GM21526 (cell line): Measurements from ENCODE around the gene SUMO3.
"Not testable (repeated sequence)": the region's sequence is repeated elsewhere in the genome, so short reads cannot be mapped to it uniquely, and the experiment has no call there.

Experiments
- ATAC-seq: cut with Tn5 transposase; IDR thresholded peaks from one replicate; pipeline ENCODE4 v1.9.1; 2021; ENCODE audit warnings: moderate library complexity; ENCODE audit not compliant: unreplicated experiment, low FRiP score

Gene SUMO3

GRCh38 chr21:44832516-44833255, 14.8 kb upstream of the SUMO3 start:
- ATAC-seq, result not testable (repeated sequence)

GRCh38 chr21:44831227-44831860, 13.5 kb upstream of the SUMO3 start:
- no peak for ATAC-seq

- no peak for ATAC-seq
These were observed 11.7 kb upstream of the SUMO3 start for GRCh38 chr21:44829507-44830092.

GRCh38 chr21:44828362-44829056, 10.6 kb upstream of the SUMO3 start:
- ATAC-seq, result no peak

GRCh38 chr21:44823179-44823660, 5.4 kb upstream of the SUMO3 start:
- ATAC-seq, result no peak

DNA sequence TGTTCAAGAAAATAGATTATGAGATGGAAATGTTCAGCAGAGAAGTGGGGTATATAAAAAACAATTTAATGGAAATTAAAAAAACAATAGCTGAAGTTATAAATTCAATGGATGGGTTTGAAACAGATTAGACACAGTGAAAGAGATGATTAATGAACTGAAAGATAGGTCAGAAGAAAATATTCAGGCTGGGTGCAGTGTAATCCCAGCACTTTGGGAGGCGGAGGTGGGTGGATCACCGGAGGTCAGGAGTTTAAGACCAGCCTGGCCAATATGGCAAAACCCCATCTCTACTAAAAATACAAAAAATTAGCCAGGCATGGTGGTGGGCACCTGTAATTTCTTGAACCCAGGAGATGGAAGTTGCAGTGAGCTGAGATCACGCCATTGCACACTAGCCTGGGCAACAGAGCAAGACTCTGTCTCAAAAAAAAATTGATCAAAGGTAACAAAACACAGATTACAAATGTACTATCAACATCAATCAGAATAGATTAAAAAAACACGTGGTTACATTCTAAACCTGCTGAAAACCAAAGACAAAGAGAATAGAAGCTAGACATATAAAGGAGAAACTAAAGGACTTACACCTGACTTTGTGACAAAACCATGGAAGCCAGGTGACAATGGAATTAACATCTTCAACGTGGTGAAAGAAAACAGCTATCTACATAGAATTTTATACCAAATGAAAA, 4.8 kb upstream of the SUMO3 start:
- ATAC-seq, result no peak

DNA sequence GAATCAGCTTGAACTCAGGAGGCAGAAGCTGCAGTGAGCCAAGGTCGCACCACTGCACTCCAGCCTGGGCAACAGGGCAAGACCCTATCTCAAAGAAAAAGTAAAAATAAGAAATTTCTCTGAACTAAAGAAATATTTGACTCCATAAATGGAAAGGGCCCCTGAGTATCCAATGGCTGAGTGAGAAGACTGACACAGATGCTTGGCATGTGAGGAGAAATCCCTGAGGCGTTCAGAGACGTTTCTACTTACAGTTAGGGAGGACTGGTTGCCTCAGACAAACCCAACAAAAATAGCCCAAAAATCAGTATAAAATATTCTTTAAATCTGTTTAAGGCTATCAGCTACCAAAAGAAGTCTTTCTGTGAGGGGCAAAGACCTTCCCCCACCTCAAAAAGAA, 3.0 kb upstream of the SUMO3 start:
- ATAC-seq, result no peak

DNA sequence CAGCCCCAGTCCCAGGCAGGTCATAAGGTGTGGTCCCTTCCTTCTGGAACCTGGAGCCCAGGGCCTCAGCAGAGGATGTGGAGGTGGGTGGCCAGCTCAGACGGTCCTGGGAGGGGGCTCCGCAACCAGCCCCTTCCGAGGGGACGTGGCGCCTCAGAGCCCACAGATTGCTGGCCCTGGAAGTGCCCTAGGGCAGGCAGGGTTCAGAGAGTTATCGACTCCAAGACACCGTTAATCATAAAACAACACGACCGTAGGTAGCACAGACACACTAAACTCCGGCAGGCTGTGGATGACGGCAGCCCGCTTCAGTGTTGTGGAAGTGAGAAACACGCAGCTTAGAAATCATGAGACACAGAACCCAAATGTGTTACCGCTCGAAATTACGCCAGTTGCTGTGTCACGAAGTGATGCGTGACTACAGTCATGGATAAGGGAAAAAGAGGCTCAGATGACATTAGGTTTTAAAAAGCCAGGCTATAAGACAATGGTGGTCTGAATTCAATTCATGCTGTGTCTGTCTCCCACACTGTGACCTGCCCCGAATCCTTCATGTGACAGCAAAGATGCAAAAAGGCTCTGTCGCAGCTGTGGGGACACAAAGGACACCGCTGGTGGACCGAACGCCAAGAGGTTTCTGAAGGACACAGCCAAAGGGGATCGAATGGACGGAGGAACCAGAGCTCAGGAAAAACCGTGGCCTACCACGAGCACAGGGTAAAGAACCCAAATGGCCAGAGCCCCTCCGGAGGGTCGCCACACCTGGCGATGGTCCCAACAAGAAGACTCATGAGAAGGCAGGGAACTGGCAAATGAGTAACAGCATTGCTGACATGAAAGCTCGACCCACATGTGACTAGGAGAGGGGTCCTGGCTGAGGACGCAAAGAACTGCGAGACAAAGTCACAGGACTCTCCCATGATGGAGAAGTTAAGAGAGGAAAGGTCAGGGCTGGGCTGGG, 1.7 kb upstream of the SUMO3 start:
- no peak for ATAC-seq

DNA sequence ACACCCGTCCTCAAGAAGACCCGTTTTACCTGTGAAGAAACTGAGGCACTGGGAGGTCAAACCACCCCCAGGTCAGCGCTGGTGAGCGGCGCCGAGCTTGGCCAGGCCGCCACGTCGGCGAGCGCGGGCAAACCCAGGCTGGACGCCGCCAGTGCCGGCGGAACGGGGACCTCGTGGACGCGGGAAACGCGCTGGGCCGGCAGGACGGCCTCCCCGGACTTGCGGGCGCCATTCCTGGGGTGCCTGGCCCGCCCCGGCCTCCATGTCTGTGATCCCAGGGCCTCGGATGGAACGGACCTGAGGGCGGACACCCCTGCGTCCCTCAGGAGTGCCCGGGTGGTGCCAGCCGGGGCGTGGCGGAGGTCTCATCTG, 764 bp upstream of the SUMO3 start:
- no peak for ATAC-seq

- ATAC-seq, result peak; percentile 67
These were observed 369 bp downstream of the SUMO3 start for GRCh38 chr21:44817506-44817880.

GRCh38 chr21:44816761-44817505, 929 bp downstream of the SUMO3 start:
- peak; percentile 27 for ATAC-seq

- ATAC-seq, result no peak
These were observed 1.8 kb downstream of the SUMO3 start for GRCh38 chr21:44815852-44816628.

DNA sequence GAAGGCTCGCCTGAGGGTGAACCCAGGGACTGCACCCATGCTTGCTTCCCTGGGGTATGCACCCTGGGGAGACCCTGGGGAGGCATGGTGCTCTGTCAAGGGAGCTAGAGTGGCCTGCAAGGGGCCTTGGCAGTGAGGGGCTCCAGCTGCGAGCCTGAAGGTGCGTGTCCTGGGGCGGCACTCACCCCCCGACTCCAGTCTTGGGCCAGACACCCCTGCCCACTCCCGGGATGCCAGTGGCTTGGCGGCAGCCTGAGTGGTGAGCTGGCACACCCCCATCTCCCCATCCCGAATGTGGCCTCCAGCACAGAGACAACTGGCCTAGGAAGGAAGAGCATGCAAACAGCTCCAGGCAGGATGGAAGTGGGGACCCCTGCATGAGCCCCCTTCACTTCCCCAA, 2.6 kb downstream of the SUMO3 start:
- no peak for ATAC-seq

DNA sequence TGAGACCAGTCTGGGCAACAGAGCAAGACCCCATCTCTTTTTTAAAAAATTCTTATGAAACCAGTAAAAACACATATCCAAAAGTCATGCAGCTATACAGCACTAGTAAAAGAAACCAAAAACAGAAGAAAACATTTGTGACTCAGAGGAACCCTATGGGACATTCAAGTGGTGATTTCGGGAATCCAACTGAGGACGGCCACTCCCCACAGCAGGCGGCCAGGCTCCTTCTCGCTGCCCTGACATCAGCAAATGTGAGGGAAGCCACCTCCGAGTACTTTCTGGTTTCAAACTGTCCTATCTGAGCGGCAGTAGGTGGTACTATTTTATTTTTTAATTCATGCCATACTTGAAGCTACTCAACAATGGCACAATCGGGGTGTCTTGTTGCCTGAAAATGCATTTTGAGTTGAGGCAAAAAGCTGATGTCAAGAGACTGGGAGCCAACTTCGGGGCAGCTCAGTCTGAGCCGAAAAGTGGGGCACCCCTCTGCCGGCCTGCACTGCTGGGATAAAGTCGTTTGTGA, 3.3 kb downstream of the SUMO3 start:
- no peak for ATAC-seq

- ATAC-seq, result no peak
These were observed 4.1 kb downstream of the SUMO3 start for GRCh38 chr21:44813727-44814126.

- no peak for ATAC-seq
These were observed 4.7 kb downstream of the SUMO3 start for GRCh38 chr21:44813149-44813548.

DNA sequence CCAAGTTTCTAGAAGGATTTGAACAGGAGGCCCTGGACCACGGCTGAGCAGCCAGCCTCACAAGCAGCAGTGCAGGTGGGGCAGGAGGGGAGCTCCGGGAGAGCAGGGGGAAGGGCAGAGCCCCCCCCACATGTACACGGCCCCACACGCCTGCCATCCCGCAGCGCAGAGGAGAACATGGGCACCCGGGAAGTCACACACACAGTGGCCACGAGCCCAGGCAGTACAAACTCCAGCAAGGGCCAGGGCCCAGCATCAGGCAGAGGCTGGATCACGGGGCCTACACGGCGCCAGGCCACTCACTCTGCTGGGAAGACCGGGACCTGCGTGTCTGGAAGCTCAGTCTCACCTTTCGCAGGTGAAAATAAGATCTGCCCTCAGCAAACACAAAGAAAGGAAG, 5.2 kb downstream of the SUMO3 start:
- no peak for ATAC-seq

- ATAC-seq, result no peak
These were observed 7.1 kb downstream of the SUMO3 start for GRCh38 chr21:44810779-44811178.
